Prostate gland (tissue), 2 donors: ENCODE data around the gene KSR2. TPM values are rescaled to one million over a fixed set of nuclear protein-coding genes. Genes with fewer than 3 reads are reported as not detected.

Experiments
- DNase-seq: peaks from one replicate; pipeline ENCODE4 v3.0.0-alpha.2; 2019; ENCODE audit warnings: low spot score
- H3K27ac ChIP-seq, 2 donors: fragments of 200-600 bp; sonication (generic); 2 replicates each; pipeline ENCODE4 v1.5.1; 2017 to 2019
- H3K27me3 ChIP-seq: fragments of 200-600 bp; sonication (generic); replicated peaks from 2 replicates; pipeline ENCODE4 v1.5.1; 2019; ENCODE audit not compliant: insufficient read depth
- H3K36me3 ChIP-seq, 2 donors: fragments of 200-600 bp; sonication (generic); 1 replicate in 1 of 2; 2 replicates in 1 of 2; pipeline versions ENCODE4 v1.5.1 to v1.8.1; 2017 to 2019
- H3K4me1 ChIP-seq: fragments of 200-600 bp; sonication (generic); replicated peaks from 2 replicates; pipeline ENCODE4 v1.5.1; 2019
- H3K4me3 ChIP-seq, 2 donors: fragments of 200-600 bp; sonication (generic); 2 replicates each; pipeline ENCODE4 v1.5.1; 2017 to 2019
- H3K9me3 ChIP-seq: fragments of 200-600 bp; sonication (generic); 2 replicates; pipeline ENCODE4 v1.5.1; 2017
- CTCF ChIP-seq, 4 experiments: fragments of 200-600 bp in 2 of 4; fragments of 450-650 bp in 2 of 4; sonication (generic) in 2 of 4; IDR thresholded peaks; 1 replicate in 3 of 4; 2 replicates in 1 of 4; pipeline ENCODE4 v1.5.1; 2016 to 2019; ENCODE audit warnings: antibody characterized with exemption in 4 of 4, mild to moderate bottlenecking in 2 of 4, moderate library complexity in 2 of 4
- POLR2A ChIP-seq: fragments of 450-650 bp; IDR thresholded peaks from one replicate; pipeline ENCODE4 v1.6.1; 2016; ENCODE audit warnings: antibody characterized with exemption, mild to moderate bottlenecking
- POLR2AphosphoS5 ChIP-seq: sonication (generic); formaldehyde crosslinking; IDR thresholded peaks from one replicate; pipeline ENCODE4 v1.6.1; 2017; ENCODE audit warnings: antibody characterized with exemption
- WGBS: methylation state at CpG from one replicate; pipeline ENCODE4 v1.1.5; 2018; 5-methylcytosine and 5-hydroxymethylcytosine counted together
- intact Hi-C: fragments of 100-400 bp; cut with DNase I; formaldehyde crosslinking; loops from one replicate; pipeline ENCODE4 v1.14.2; 2022
- total RNA-seq, 2 donors: library from RNA; depleted of rRNA; stranded (reverse); fragments of >200 nt; gene quantifications; one replicate each; pipeline ENCODE4 v1.1.0, GENCODE V29; 2016

KSR2 gene
- total RNA-seq, 2 donors from 2014 or later, result 1.0 to 1.7 TPM

GRCh38 chr12:117890137-117890536, 78.7 kb downstream of the KSR2 start:
- TF ChIP-seq POLR2AphosphoS5, result no peak
- no peak for TF ChIP-seq POLR2A
- TF ChIP-seq CTCF (IDR thresholded peaks at IDR 0.05), result no peak
- no peaks in the 10 kb centered on the region for H3K27me3 ChIP-seq
- no peaks in the 10 kb centered on the region for H3K9me3 ChIP-seq
- WGBS, result 95% methylated on average over 2 of the region's 2 CpGs
- no peak overlapping the region for H3K27ac ChIP-seq
- H3K4me1 ChIP-seq, result no peaks in the 10 kb centered on the region
- no peaks in the 10 kb centered on the region for H3K36me3 ChIP-seq
- no peak overlapping the region for H3K4me3 ChIP-seq
- DNase-seq, result no peak
- intact Hi-C loops, result no loop called here

GRCh38 chr12:117889098-117889497, 79.7 kb downstream of the KSR2 start:
- H3K36me3 ChIP-seq, result no peaks in the 10 kb centered on the region
- H3K27ac ChIP-seq, result no peak overlapping the region
- H3K4me1 ChIP-seq, result no peaks in the 10 kb centered on the region
- TF ChIP-seq CTCF (IDR thresholded peaks at IDR 0.05) (no peak), POLR2A (no peak)
- H3K4me3 ChIP-seq, result no peak overlapping the region
- WGBS, result 88% methylated on average over 7 of the region's 7 CpGs
- no peaks in the 10 kb centered on the region for H3K9me3 ChIP-seq
- intact Hi-C loops, result no loop called here
- DNase-seq, result no peak
- no peaks in the 10 kb centered on the region for H3K27me3 ChIP-seq

- Histone ChIP-seq H3K27ac (no peak overlapping the region), H3K9me3 (no peaks in the 10 kb centered on the region), H3K4me3 (no peak overlapping the region), H3K36me3 (no peaks in the 10 kb centered on the region), H3K27me3 (no peaks in the 10 kb centered on the region), H3K4me1 (no peaks in the 10 kb centered on the region)
- TF ChIP-seq POLR2AphosphoS5 (no peak), CTCF (IDR thresholded peaks at IDR 0.05) (no peak), POLR2A (no peak)
- intact Hi-C loops, result no loop called here
- WGBS, result 100% methylated on average over 3 of the region's 3 CpGs
- DNase-seq, result no peak
Measured at GRCh38 chr12:117885211-117885610, 83.6 kb downstream of the KSR2 start.

GRCh38 chr12:117884161-117884560, 84.6 kb downstream of the KSR2 start:
- intact Hi-C loops, result no loop called here
- TF ChIP-seq POLR2A, result no peak
- no peak for TF ChIP-seq CTCF (IDR thresholded peaks at IDR 0.05)
- no peak for TF ChIP-seq POLR2AphosphoS5
- Histone ChIP-seq H3K27me3 (no peaks in the 10 kb centered on the region), H3K27ac (no peak overlapping the region), H3K4me1 (no peaks in the 10 kb centered on the region), H3K36me3 (no peaks in the 10 kb centered on the region), H3K4me3 (no peak overlapping the region), H3K9me3 (no peaks in the 10 kb centered on the region)
- DNase-seq, result no peak
- 77% methylated on average over 3 of the region's 3 CpGs for WGBS

- H3K4me3 ChIP-seq, result no peak overlapping the region
- intact Hi-C loops, result no loop called here
- no peaks in the 10 kb centered on the region for H3K36me3 ChIP-seq
- no peak for DNase-seq
- no peaks in the 10 kb centered on the region for H3K4me1 ChIP-seq
- TF ChIP-seq POLR2AphosphoS5 (no peak), POLR2A (no peak), CTCF (IDR thresholded peaks at IDR 0.05) (no peak)
- no peak overlapping the region for H3K27ac ChIP-seq
- H3K9me3 ChIP-seq, result no peaks in the 10 kb centered on the region
- no peaks in the 10 kb centered on the region for H3K27me3 ChIP-seq
Measured at GRCh38 chr12:117882603-117883184, 86.1 kb downstream of the KSR2 start.
